HG03520 (cell line): ENCODE measurements around the gene BCL2L13.
A peak's percentile ranks its signal among the peaks of the same experiment; 100 is the strongest.

Experiments
- ATAC-seq: cut with Tn5 transposase; IDR thresholded peaks from one replicate; pipeline ENCODE4 v1.9.1; 2021; ENCODE audit warnings: mild to moderate bottlenecking, moderate library complexity; ENCODE audit not compliant: unreplicated experiment

Gene BCL2L13, protein sequence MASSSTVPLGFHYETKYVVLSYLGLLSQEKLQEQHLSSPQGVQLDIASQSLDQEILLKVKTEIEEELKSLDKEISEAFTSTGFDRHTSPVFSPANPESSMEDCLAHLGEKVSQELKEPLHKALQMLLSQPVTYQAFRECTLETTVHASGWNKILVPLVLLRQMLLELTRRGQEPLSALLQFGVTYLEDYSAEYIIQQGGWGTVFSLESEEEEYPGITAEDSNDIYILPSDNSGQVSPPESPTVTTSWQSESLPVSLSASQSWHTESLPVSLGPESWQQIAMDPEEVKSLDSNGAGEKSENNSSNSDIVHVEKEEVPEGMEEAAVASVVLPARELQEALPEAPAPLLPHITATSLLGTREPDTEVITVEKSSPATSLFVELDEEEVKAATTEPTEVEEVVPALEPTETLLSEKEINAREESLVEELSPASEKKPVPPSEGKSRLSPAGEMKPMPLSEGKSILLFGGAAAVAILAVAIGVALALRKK

DNA sequence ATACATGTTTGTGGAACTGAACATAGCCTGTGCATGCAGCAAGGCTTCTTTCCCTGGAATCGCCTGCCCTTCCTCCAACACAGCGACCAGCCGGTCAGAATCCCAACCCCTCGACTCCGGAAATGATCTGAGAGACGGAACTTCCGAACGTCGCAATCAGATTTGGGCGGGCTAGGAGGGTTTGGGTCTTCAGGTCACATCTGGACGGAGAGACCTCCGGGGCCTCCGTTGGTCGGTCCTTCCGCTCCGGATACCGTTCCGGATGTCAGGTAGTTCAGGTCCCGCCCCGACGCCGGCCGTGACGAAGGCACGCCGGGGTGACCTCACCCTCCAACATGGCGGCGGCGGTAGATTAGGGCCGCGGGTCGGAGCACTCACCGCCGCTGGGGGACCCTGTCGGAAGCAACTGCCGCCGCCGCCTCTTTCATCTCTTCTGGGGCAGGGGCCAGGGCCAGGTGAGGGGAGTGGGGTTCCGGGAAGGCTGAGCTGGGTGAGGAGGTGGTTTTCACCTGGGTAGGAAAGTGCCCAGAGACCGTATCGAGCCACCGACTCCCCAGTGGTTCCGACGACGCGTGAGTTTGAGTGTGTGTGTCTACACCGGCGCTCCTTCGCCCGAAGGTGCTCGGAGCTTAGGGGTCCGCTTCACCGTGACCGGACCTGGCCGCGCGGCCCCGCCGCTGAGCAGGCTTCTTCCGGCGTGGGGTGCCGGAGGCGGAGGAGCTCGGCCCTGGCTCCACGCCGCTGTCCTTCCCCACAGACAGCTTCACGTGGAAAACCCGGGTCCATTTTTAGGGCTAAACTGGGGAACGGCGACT is at the start of gene BCL2L13:
BCL2L13 (plus strand) TSS at position 326 of the 815 bp plus-strand sequence. CDS start 16,955 bp downstream, outside the sequence.
- ATAC-seq: peak; percentile 94

DNA sequence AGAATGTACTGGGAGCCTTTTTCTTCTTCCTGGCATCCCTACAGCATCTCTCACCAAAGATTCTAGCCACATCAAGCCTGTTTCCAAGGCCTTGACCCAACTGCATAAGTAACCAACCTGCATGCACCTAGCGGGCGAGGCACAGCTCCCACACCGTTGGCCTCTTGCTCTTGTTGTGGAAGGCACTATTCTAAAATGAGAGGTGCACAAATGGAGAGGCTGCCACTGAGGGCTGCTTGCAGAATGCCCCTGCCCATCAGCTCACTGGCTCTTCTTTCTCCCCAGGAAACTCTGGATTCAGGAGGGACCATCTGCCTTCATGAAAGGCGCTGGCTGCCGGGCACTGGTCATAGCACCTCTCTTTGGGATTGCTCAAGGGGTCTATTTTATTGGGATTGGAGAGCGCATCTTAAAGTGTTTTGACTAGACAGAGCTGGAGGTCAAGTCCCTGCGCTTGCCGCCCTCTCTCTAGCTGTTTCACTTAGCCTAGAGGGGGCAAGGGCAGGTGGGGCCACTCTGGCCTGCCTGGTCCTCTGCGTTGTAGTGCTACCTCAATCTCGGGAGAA is 48.7 kb upstream of the BCL2L13 start:
- ATAC-seq: no peak

DNA sequence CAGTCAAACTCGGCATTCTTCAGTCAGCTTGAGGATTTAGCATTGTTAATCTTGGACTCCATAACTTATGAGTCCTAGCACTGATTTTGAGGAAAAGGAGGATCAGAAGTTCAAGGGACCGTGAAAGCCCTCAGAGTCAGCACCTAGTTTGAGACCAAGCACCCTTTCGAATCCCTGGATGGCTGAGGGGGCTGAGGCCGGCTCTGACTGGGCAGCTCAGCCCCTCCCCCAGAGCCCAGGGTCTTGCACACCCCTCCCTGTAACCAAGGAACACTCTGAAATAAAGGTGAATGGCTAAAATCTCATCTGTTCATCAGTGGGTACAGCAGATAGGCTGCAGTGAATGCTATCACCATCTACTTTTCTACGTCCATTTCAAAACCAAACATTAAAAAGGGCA is 48.0 kb upstream of the BCL2L13 start:
- no peak for ATAC-seq

DNA sequence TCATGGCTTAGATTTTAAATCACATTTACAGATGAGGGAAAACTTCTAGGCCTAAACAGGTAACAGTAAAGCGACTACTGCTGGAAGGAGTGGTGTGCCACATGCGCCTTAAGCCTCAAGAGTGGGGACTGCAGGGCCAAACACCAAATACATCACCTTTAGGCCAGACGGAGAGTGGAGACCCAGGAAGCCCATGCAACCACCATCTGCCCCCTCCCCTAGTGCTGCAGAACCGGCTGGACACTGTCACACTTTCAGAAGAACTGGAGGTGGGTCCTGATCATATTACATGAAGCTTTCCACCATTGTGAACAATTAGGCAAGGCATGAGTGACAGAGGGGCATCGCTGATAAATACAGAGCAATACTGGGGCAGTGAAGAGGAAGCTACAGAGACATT is 46.4 kb upstream of the BCL2L13 start:
- no peak for ATAC-seq

DNA sequence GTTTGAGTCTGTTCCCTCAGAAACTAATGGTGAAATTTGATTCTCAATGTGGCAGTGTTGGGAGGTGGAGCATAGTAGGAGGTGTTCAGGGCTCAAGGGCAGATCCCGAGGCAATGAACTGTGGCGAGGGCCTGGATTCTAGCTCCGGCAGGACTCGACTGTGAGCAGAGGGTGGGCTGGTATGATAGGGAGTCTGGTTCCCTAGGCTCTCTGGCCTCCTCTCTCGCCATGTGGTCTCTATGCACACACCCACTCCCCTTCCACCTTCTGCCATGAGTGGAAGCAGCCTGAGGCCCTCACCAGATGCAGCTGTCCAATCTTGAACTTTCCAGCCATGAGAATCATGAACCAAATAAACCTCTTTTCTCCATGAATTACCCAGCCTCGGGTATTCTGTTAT is 42.3 kb upstream of the BCL2L13 start:
- ATAC-seq: no peak

DNA sequence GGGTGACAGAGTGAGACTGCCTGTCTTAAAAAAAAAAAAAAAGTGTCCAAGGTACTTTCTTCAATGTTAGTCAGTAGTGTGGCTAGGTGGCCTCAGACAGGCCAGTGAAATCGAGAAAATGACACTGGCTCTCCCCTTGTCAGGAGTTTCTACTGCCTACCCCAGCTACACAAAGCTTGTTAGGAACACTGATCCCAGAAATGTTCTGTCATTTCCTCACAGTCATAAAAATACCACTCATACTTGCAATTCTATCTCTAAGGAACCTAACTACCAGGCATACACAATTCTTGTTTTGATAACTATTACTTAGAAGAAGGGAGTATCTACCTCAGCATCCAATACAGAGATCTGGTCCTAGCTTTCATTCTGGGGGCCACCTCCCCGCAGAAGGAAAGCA is 41.3 kb upstream of the BCL2L13 start:
- no peak for ATAC-seq

DNA sequence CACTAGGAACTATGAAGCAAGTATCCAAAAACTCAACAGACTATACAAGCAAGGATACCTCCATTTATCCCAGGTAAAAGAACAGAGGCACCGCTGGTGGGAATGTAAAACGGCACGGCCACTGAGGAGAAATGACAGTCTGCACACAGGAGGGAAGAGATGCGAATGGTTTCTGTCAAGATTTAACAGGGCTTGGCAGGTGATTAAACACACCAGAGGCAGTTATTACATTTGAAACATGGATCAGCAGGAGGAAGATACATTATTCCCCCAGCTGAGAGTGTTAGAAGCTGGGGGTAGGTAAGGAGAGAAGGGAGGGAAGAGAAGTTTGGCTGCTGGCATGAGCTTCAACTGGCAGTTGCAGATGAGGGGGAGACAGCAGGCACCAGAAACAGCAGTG is 40.2 kb upstream of the BCL2L13 start:
- ATAC-seq: no peak

DNA sequence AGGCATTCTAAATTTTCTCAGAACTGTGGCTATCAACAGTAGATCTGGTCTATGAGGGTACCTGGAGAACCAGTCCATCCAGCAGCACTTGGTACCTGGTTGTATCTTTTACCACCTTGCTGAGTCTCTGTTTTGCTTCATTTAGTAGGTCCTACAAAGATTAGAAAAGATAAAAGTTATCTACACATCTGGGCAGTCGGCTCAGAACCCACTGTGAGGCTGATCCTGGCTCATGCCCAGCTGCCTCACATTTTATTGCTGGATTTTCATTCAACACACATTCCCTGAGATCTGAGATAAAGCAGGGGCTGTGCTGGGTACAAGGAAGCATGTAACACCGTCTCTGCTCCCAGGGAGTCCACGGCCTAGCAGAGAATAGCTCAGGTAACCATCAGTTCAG is 37.5 kb upstream of the BCL2L13 start:
- ATAC-seq: no peak

DNA sequence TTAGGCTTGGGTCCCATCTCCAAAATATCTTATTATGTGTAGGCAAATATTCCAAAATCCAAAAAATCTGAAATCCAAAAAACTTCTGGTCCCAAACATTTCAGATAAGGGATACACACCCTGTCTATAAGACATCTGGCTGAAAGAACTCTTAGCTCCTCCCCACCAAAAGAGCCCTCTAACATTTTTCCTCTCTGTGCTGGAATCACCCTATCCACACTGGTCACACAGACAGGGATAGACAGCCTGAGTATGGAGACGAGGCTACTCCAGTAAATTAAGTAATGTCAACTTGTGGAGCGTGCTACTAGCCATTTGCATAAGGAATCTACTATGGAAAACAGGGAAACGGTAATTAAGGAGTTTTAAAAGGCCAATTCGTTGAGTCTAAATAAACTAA is 34.9 kb upstream of the BCL2L13 start:
- no peak for ATAC-seq

DNA sequence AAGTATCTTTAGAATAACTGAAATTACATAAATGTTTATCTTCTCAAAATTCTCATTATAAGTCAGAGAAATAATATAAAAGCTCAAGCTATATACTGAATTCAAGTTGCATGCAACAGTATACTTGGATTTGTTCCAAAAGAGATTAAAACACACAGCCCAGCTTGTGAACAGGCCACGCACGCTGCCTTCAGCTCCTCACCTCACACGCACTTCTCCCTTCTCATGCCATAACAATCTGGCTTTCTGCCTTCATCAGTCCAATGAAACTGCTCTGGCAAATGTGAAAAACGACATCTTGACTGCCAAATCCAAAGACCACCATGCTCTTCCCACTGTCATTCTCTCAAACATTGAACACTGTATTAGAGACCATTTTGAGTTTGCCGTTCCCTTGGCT is 32.1 kb upstream of the BCL2L13 start:
- ATAC-seq: no peak

DNA sequence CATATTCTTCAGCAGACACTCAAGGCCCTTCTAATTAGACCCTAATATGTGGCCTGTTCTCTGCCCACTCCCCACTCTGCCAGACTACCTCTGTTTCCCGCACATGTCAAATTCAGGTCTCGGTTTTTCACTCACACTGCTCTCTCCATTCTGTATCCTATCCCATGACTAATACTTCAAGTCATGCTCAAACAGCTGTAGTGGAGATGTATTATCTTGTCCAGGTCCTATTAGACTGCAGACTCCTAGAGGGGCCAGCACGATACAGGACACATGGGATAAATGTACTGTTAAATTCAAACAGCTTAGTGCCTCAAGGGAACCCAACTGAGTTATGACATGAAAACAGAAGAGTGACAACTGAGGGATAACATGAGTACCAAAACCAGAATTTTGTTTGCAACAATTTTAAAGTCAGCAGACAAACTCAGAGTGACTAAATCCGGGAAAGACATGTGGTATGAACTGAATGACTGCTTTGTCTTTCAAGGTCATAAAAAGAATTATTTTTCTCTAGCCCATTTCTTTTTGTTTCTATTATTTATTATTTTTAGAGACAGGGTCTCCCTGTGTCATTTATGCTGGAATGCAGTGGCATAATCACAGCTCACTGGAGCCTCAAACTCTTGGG is 30.6 kb upstream of the BCL2L13 start:
- ATAC-seq: no peak

DNA sequence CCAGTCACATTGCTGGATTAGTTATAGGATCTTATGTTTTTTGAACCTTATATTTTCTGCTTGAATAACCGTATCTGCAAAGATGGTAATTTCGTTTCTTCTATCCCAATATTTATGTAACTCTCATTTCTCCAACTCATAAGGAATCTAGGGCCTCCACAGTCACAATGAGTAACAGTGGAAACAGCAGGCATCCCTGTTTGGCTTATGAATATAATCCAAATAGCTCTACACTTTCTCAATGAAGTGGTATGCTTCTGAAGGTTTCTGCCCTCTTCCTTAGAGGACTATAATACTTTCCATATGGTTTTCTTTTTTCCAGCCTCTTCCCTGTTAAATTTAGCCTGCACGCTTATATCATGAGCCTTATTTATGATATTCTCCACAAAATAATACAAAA is 26.5 kb upstream of the BCL2L13 start:
- ATAC-seq: no peak

DNA sequence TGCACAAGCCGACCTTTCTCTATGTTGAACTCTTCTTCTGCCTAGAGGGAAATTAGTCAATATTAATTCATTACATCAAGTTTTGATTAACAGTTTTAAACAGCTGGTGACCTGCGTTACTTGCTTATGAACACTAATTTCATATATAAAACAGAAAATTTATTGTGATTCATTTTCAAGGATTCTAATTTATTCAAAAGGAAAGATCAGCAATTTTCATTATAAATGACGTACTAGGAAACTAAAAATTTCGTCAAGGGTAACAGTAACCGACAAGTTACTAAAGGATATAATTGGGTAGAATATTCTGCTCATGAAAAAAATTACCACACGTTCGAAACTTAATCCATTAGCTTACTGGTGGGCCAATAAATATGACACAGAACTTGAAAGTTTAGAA is 25.3 kb upstream of the BCL2L13 start:
- ATAC-seq: no peak

DNA sequence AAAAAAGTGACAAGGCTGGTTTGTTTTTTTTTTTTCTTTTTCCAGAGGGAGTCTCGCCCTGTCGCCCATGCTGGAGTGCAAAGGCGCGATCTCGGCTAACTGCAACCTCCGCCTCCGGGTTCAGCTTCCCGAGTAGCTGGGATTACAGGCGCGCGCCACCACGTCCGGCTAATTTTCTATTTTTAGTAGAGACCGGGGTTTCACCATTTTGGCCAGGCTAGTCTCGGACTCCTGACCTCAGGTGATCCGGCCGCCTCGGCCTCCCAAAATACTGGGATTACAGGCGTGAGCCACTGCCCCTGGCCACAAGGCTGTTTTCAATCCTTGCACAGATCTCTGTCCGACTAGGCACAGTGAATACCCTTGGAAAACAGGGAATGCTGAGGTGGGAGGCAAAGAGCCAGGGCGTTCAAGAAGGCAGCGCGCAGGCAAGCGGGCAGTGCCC is 10.6 kb upstream of the BCL2L13 start:
- ATAC-seq: no peak

DNA sequence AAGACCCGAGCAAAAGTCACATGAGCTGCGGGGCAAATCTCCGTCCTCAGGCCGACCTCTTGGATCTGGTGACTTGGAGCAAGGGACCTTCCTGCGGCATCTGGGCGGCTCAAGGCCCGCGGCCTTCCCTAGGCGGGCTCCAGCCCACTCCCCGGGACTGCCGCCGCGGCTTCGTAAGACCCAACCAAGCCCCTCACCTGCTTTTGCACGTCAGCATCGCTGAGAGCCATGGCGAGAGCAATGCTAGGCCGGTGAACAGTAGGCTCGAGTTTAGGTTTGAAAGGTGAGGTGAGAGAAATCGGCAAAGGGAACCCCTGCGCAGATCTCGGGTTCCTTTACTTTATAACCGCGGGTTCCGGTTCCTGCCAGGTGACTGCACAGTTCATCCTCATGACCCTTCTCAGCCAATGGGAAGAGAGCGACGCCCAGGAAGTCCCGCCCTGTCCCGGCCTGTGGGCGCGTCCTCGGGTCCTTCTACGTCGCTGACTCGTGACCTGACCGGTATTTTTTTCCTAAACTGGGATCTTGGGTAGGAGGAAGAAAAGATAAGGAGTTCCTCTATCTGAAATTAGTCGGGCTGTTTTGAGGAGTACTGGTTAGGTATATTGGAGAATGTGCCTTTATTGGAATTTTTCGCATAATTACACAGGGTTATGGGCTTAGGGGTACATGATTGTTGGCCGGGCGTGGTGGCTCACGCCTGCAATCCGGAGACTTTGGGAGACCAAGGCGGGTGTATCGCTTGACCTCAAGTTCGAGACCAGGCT is 10.0 kb upstream of the BCL2L13 start, which contains the start of gene ATP6V1E1:
ATP6V1E1 (minus strand) TSS at position 344 of the 767 bp plus-strand sequence; CDS start at position 230, 114 bp downstream.
- ATAC-seq: peak; percentile 98

DNA sequence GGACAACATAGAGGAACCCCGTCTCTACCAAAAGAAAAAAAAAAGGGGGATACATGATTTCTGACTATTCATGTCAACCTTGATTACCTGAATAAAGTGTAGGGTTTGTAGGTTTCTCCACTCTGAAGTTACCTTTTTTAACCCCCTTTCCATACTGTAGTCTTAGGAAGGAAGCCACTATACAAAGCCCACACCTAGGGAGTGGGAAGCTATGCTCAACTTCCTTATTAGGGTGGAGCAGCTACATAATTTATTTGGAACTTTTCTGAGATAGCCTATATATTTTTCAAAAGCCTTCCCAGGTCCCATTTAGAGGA is 9.4 kb upstream of the BCL2L13 start:
- ATAC-seq: no peak

DNA sequence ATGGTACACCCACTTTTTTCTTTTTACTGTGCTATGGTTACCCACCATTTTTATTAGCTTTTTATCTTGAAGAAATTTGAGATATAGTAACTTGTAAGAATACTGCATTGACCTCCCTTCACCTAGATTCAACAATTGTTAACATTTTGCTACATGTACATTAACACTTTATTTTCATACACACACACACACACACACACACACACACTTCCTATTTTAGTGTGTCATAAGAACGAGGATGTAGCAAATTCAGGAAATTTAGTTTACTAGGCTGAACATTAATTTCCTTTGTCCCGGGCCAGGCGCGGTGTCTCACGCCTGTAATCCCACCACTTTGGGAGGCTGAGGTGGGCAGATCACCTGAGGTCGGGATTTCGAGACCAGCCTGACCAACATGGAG is 8.9 kb upstream of the BCL2L13 start:
- no peak for ATAC-seq

DNA sequence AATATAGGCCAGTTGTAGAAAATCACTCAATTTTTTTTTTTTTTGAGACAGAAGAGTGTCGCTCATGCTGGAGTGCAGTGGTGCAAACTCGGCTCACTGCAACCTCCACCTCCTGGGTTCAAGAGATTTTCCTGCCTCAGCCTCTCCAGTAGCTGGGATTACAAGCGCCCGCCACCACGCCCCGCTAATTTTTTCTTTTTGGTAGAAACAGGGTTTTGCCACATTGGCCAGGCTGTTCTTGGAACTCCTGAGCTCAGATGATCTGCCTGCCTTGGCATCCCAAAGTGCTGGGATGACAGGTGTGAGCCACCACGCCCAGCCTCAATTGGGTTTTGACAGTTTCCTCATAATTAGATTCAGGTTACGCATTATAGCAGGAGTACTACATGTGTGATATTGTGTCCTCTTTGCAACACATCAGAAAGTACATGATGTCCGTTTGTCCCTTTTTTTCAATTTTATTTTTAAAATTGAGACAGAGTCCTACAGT is 7.4 kb upstream of the BCL2L13 start:
- no peak for ATAC-seq

DNA sequence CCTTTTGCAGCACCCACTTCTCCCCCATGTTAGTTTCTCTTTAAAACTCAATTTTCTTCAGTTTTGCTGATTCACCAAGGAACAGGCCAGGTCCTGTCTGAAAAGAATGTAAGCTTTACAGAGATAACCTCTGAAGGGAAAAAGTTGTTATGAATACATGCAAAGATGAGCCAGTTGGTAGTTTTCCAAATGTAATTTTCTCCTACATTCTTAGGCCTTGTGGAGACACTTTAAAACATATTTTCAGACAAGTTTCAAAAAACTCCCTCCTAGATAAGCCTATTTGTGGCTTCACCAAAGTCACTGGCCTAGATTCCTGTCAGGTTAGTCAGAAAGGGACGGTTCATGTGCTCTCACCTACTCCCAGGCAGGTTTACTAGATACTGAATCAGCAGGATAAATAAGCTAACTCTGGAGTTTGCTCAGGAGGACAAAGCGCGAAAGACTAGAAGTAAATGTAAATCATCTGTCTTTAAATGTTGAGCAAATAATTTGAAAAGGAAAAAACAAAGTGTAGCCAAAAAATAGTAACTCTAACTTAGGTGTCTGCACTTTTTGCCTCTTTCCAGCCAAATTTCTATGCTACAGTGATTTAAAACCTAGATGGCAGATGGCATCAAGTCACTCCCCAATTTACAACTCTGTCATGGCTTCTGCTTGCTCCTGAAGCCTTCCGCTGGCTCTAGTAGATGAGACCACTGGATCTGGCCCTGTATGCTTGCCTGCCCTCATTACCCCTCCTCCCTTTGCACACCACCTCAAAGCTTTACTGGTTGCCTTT is 5.2 kb upstream of the BCL2L13 start:
- no peak for ATAC-seq

DNA sequence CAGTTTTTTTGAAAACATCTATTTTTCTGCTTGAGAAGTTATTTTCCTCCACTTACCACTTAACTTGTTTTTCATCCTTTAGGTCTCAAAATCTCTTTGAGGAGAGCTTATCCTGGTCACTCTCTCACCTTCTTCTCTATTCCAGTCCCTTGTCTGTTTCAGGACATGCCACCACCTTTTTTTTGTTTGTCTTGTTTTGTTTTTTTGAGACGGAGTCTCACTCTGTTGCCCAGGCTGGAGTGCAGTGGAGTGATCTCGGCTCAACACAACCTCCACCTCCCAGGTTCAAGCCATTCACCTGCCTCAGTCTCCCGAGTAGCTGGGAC is 4.6 kb upstream of the BCL2L13 start:
- ATAC-seq: no peak
